Activated CD8-positive, alpha-beta T cell treated with anti-CD3 and anti-CD28 coated beads, Interleukin-2, amount 10 ng/mL, durations not matched to agents 7 days and 5 days (primary cell): ENCODE results near the gene SLC22A4. TPM values are rescaled to one million over a fixed set of nuclear protein-coding genes. Genes with fewer than 3 reads are reported as not detected.

Source experiments
- ATAC-seq: fragments of 150-1000 bp; cut with Tn5 transposase; one replicate; pipeline ENCODE4 v1.10.0; 2021; ENCODE audit warnings: moderate library complexity
- CTCF ChIA-PET: fragments of 350-600 bp; sonication (Branson Sonifier 250); formaldehyde crosslinking; loops from one replicate; lab custom pipeline; 2021; ENCODE audit warnings: antibody characterized with exemption; lab: Charles Lee
- POLR2A ChIA-PET: fragments of 350-600 bp; sonication (Branson Sonifier 250); formaldehyde crosslinking; loops from one replicate; lab custom pipeline; 2021; ENCODE audit warnings: antibody characterized with exemption; lab: Charles Lee
- DNase-seq: peaks from one replicate; pipeline ENCODE4 v3.0.0-alpha.2; 2020
- H3K27ac Mint-ChIP-seq: one replicate; pipeline ENCODE4 v1.8.0; 2021; ENCODE audit warnings: mild to moderate bottlenecking, mixed read lengths
- H3K27me3 Mint-ChIP-seq: one replicate; pipeline ENCODE4 v1.8.0; 2021; ENCODE audit warnings: low read depth, mixed read lengths
- H3K36me3 Mint-ChIP-seq: one replicate; pipeline ENCODE4 v1.8.0; 2021; ENCODE audit warnings: low read depth, mixed read lengths
- H3K4me1 Mint-ChIP-seq: one replicate; pipeline ENCODE4 v1.8.0; 2021; ENCODE audit warnings: low read depth, mixed read lengths
- H3K4me3 Mint-ChIP-seq: one replicate; pipeline ENCODE4 v1.8.0; 2021; ENCODE audit warnings: mild to moderate bottlenecking, mixed read lengths
- H3K9me3 Mint-ChIP-seq: one replicate; pipeline ENCODE4 v1.8.0; 2022; ENCODE audit warnings: mixed read lengths; ENCODE audit not compliant: insufficient read depth
- total RNA-seq, 2 experiments: library from RNA; stranded (reverse); gene quantifications; one replicate each; pipeline ENCODE4 v1.2.3, GENCODE V29; 2021

Gene SLC22A4
- total RNA-seq, 2 experiments from 2014 or later, result not detected

GRCh38 chr5:132271251-132272246, 22.6 kb upstream of the SLC22A4 start:
- Mint-ChIP-seq H3K27me3 (peaks cover 10% of the 10 kb centered on the region), H3K9me3 (no peaks in the 10 kb centered on the region), H3K27ac (no peak overlapping the region), H3K4me1 (peaks cover 11% of the 10 kb centered on the region), H3K36me3 (no peaks in the 10 kb centered on the region), H3K4me3 (peak overlapping the region; percentile 15)
- DNase-seq, result no peak
- ChIA-PET POLR2A (interaction anchor here (0.6 kb wide), 1 partner anchor 22 kb away, joined by 3 read pairs; the partner anchor contains the start of gene SLC22A4), CTCF (interaction anchor here (0.9 to 2.7 kb wide), 10 partner anchors 8 to 229 kb away, joined by 3 to 14 read pairs (median 4); no protein-coding TSS in a partner anchor)
- ATAC-seq, result peak; percentile 39

GRCh38 chr5:132272311-132273210, 21.6 kb upstream of the SLC22A4 start:
- ChIA-PET POLR2A (interaction anchor here (0.6 kb wide), 1 partner anchor 21 kb away, joined by 3 read pairs; the partner anchor contains the start of gene SLC22A4), CTCF (interaction anchor here (0.8 to 2.7 kb wide), 18 partner anchors 9 to 228 kb away, joined by 3 to 14 read pairs (median 4); partner anchors contain the start of gene SLC22A4)
- no peak overlapping the region for H3K4me3 Mint-ChIP-seq
- DNase-seq (peak; percentile 73), ATAC-seq (peak; percentile 40)
- no peaks in the 10 kb centered on the region for H3K36me3 Mint-ChIP-seq
- H3K27me3 Mint-ChIP-seq, result peaks cover 10% of the 10 kb centered on the region
- peaks cover 11% of the 10 kb centered on the region for H3K4me1 Mint-ChIP-seq
- no peak overlapping the region for H3K27ac Mint-ChIP-seq
- H3K9me3 Mint-ChIP-seq, result no peaks in the 10 kb centered on the region

DNA sequence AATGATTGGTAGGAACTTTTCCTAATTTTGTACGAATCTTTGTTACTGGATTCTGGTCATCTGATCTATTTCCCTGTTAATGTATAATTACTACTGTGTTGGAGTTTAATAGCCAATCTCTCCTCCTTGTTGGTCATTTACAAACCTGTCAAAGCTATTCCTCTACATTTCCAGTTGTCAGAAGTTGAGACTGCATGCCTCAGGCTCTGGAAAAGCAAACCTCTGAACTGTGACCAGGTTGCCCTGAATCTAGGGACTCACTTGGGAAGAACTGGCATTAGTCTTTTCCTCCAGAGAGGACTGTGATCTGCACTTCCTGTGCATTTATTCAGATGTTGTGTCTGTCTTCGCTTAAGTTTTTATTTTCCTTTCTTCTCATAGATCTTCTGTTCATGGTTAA, 20.6 kb upstream of the SLC22A4 start:
- Mint-ChIP-seq H3K9me3 (no peaks in the 10 kb centered on the region), H3K4me3 (no peak overlapping the region), H3K4me1 (peaks cover 11% of the 10 kb centered on the region), H3K27me3 (peaks cover 10% of the 10 kb centered on the region), H3K27ac (no peak overlapping the region), H3K36me3 (no peaks in the 10 kb centered on the region)
- DNase-seq (no peak), ATAC-seq (no peak)
- POLR2A ChIA-PET, result no interaction called here
- CTCF ChIA-PET, result interaction anchor here (1.0 to 2.7 kb wide), 10 partner anchors 10 to 227 kb away, joined by 3 to 14 read pairs (median 4); partner anchors contain the start of gene SLC22A4

DNA sequence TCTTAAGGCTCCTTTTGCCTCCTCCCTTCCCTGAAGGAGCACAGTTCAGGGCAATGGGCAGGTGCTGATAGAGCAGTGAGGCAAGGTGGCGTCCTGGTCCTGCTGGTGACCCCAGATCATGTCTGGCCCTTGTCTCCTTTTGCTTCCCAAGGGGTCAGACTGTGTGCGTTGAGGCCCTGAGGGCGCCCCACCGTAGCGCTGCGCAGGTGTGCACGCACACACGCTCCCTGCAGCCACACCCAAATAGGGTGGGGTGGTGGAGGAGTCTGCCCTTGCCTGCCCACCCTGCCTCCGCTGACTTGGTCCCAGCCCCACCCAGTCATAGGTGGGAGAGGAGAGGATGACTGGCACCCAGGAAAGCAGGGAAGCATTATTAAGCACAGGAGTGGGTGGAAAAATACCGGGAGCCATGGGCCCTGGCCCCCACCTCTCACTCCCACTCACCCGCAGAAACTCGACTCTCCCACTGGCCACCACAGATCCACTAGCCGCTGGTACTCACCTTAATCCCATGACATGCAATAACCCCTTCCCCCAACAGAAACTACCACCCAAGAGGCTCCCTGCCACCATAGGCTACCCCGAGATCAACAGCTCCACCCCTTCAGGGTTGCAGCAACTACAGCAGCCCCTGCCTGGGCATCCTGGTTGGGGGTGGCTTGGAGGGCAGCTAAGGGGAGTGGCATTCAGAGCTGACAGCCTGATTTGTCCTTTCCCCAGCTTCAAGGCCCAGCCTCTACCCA, 20.0 kb upstream of the SLC22A4 start:
- ChIA-PET CTCF (interaction anchor here (1.1 to 2.7 kb wide), 7 partner anchors 11 to 94 kb away, joined by 3 to 14 read pairs (median 5); partner anchors contain the start of gene SLC22A4), POLR2A (no interaction called here)
- H3K36me3 Mint-ChIP-seq, result no peaks in the 10 kb centered on the region
- ATAC-seq (no peak), DNase-seq (no peak)
- H3K9me3 Mint-ChIP-seq, result no peaks in the 10 kb centered on the region
- H3K27ac Mint-ChIP-seq, result no peak overlapping the region
- peaks cover 10% of the 10 kb centered on the region for H3K27me3 Mint-ChIP-seq
- H3K4me3 Mint-ChIP-seq, result no peak overlapping the region
- peaks cover 11% of the 10 kb centered on the region for H3K4me1 Mint-ChIP-seq

GRCh38 chr5:132275367-132276220, 18.6 kb upstream of the SLC22A4 start:
- H3K4me1 Mint-ChIP-seq, result peaks cover 11% of the 10 kb centered on the region
- H3K36me3 Mint-ChIP-seq, result no peaks in the 10 kb centered on the region
- H3K4me3 Mint-ChIP-seq, result no peak overlapping the region
- H3K9me3 Mint-ChIP-seq, result no peaks in the 10 kb centered on the region
- no peak overlapping the region for H3K27ac Mint-ChIP-seq
- POLR2A ChIA-PET, result no interaction called here
- DNase-seq (no peak), ATAC-seq (no peak)
- peaks cover 15% of the 10 kb centered on the region for H3K27me3 Mint-ChIP-seq
- CTCF ChIA-PET, result interaction anchor here (0.9 to 2.2 kb wide), 2 partner anchors 211 to 226 kb away, joined by 3 to 4 read pairs; no protein-coding TSS in a partner anchor

- Mint-ChIP-seq H3K4me1 (peaks cover 5% of the 10 kb centered on the region), H3K9me3 (no peaks in the 10 kb centered on the region), H3K27ac (no peak overlapping the region), H3K36me3 (no peaks in the 10 kb centered on the region), H3K27me3 (peaks cover 18% of the 10 kb centered on the region), H3K4me3 (no peak overlapping the region)
- DNase-seq (no peak), ATAC-seq (no peak)
- CTCF ChIA-PET, result interaction anchor here (2.2 kb wide), 1 partner anchor 212 kb away, joined by 4 read pairs; no protein-coding TSS in a partner anchor
- POLR2A ChIA-PET, result no interaction called here
These were observed 16.9 kb upstream of the SLC22A4 start for GRCh38 chr5:132277256-132277655.

DNA sequence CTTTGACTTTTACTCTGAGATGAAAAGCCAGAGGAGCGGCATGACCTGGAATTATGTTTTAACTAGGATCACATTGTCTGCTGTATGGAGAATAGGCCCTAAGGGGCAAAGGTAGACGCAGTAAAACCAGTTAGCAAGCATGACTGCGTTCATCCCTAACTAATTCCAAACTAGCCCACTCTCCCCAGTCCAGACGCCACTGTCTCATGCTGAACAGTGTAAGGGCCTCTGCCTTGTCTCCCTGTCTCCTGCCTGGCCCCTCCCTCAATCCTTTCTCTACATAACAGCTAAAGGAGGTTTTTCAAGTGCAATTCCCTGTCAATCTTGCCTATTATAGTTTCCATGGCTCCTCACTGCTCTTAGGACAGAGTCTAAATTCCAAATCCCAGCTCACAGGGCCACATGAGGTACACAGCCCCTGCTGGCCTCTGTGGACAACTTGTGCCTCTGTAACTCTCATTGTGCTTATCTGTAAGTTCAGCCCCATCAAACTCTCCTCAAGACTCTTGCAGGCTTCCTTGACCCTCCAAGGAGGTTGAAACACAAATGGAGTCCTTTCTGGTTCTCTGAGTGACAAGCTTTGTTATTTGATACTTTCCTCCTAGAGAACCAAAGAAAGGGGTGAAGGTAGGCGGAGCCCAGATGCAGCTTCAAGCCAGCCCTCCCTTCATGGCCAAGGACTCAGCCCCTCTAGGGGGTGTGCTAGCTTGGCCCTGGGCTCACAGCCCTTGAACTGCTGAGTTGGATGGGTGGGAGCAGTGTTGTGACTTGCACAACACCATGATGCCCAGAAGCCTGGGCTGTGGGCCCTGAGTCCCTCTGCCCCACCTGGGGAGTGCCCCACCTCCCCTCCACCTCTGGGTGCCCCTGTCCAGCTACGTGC, 16.0 kb upstream of the SLC22A4 start:
- H3K27ac Mint-ChIP-seq, result no peak overlapping the region
- peaks cover 15% of the 10 kb centered on the region for H3K27me3 Mint-ChIP-seq
- no peak overlapping the region for H3K4me3 Mint-ChIP-seq
- ChIA-PET CTCF (interaction anchor here (0.8 to 2.2 kb wide), 2 partner anchors 40 to 213 kb away, joined by 3 to 4 read pairs; no protein-coding TSS in a partner anchor), POLR2A (no interaction called here)
- DNase-seq (no peak), ATAC-seq (no peak)
- no peaks in the 10 kb centered on the region for H3K36me3 Mint-ChIP-seq
- H3K4me1 Mint-ChIP-seq, result no peaks in the 10 kb centered on the region
- no peaks in the 10 kb centered on the region for H3K9me3 Mint-ChIP-seq

DNA sequence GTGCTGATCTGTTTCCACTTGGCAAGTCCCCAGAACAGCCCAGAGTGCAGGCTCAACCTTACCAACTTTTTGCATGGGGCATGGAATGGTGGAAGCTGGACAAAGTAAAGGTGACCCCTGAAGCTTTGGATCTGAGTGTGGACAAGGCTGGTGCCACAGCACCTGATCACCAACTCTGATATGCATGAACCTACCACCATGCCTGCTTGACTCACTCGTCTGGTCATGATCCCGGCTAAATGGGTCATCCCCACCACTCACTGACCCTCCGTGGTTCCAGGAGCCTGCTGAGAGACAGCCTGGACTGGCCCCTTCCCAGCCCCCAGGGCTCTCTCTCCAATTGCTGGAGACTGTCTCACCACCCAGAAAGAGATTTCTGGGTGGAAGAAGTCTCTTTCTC, 14.4 kb upstream of the SLC22A4 start:
- POLR2A ChIA-PET, result no interaction called here
- Mint-ChIP-seq H3K4me1 (no peaks in the 10 kb centered on the region), H3K4me3 (no peak overlapping the region), H3K36me3 (no peaks in the 10 kb centered on the region), H3K27ac (no peak overlapping the region), H3K9me3 (no peaks in the 10 kb centered on the region), H3K27me3 (peaks cover 12% of the 10 kb centered on the region)
- CTCF ChIA-PET, result interaction anchor here (0.7 to 1.6 kb wide), 2 partner anchors 14 to 46 kb away, joined by 3 to 7 read pairs; partner anchors contain the start of gene SLC22A4
- DNase-seq (no peak), ATAC-seq (no peak)

GRCh38 chr5:132280371-132281240, 13.6 kb upstream of the SLC22A4 start:
- ChIA-PET POLR2A (interaction anchor here (0.8 kb wide), 1 partner anchor 13 kb away, joined by 3 read pairs; no protein-coding TSS in a partner anchor), CTCF (interaction anchor here (1.3 to 2.0 kb wide), 3 partner anchors 8 to 13 kb away, joined by 6 to 7 read pairs (median 6); partner anchors contain the start of gene SLC22A4)
- ATAC-seq, result no peak
- no peaks in the 10 kb centered on the region for H3K9me3 Mint-ChIP-seq
- H3K27ac Mint-ChIP-seq, result no peak overlapping the region
- H3K4me1 Mint-ChIP-seq, result no peaks in the 10 kb centered on the region
- no peaks in the 10 kb centered on the region for H3K36me3 Mint-ChIP-seq
- H3K4me3 Mint-ChIP-seq, result no peak overlapping the region
- DNase-seq, result no peak
- peaks cover 8% of the 10 kb centered on the region for H3K27me3 Mint-ChIP-seq
